ENCODE data around the gene DHX32.
"Not testable (repeated sequence)": the region's sequence is repeated elsewhere in the genome, so short reads cannot be mapped to it uniquely, and the experiment has no call there.

The DHX32 gene

DNA sequence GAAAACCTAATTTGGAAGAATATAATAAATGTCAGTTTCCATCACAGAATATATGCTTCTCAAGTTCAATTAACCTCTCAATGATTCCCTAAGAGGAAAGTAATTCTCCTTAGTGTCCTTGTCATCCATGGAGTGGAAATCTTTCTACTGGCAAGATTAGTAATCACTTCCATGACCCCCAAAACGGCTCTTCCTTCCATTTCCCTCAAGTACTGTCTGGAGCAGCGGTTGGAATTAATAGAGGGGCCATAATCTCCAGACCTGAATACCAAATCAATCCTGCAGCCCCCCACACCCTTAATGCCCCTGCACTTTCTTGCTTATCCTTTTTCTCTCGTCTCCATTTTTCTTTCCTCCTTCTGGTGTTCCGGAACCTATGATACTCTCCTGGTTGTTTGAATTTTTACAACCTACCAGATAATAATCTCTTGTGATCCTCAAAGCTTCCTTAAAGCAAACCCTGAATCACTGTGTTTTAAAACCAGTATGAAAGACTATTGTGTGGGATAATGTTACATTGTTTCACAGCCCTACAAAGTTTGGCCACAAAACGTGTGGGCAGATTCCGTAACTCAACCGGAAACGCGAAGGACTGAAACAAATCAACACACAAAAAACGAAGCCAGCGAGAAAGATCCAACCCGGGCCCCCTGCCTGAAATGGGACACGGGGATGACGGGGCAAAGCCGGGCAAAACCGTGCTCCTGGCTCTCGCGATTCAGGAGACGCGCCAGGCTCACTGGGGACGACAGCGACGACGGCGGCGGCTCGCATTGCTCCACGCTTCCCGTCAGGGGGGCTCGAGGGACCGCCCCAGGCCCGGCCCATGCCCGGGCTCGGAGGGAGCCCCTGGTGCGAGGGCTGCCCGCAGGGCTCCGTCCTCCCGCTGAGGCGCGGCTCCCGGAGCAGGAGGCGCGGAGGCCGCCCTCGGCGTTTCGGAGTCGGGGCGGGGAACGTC is 14.3 kb upstream of the DHX32 start:
- DNase-seq (ENCODE audit: low spot score) = peak; percentile 48

DNA sequence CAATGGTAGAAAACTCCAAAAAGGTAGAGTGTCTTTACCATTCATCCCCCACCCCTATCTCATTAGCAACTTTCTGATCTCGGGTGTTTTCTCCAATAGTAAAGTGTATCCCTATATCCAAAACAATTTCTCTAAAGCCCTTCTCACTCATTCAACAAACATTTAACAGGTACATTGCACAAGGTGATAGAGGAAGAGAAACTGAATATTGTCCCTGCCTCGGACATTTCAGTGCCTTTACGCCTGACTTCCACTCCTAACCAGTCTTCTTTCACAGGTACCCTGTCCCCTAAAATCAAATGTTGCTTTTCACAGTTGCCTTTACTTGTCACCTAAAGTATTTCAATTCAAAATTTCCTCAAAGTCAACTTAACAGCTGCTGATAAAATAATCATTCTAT is 13.1 kb upstream of the DHX32 start:
- not testable (repeated sequence) for DNase-seq (ENCODE audit: low spot score)

DNA sequence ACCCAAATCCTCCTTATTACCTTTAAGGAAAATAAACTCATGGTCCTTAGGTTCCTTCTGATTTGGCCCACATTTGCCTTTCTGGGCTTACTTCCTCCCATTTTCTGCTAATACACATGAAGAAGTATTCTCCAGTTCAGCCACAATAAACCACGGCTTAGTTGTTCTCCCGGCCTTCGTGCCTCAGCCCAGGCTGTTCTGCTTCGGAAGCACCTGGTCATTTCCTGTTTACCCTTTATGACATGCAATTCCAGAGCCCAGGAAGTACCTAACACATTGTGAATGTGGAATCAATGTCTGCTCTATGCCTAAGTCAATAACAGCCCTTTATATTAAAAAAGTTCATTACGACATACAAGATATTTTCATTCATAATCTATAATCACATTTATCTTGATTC is 11.3 kb upstream of the DHX32 start:
- not testable (repeated sequence) for DNase-seq (ENCODE audit: low spot score)

GRCh38 chr10:125889441-125889840 is 8.3 kb upstream of the DHX32 start:
- DNase-seq (ENCODE audit: low spot score) = not testable (repeated sequence)

GRCh38 chr10:125886914-125887512 is 5.9 kb upstream of the DHX32 start:
- DNase-seq (ENCODE audit: low spot score) = no peak

GRCh38 chr10:125883211-125883610 is 2.1 kb upstream of the DHX32 start:
- no peak for DNase-seq (ENCODE audit: low spot score)

DNA sequence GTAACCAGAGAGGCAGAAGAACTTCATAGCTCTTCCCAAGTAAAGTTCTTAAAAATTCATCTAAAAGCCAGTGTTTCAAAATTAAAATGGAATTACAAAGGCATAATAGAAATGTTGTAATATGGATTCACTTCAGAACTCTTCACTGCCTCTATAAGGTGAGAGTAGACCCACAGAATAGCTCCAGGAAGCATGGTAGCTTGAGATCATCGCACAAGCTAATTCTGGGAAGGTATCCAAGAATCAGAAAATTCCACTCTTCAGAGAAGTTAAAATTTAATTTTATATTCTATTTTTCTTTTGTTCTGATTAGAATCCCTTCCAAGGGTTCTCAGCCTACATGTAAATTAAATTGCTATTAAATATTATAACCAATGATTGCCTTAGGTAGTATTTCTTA is 1.5 kb upstream of the DHX32 start:
- no peak for DNase-seq (ENCODE audit: low spot score)

- no peak for DNase-seq (ENCODE audit: low spot score)
Measured at GRCh38 chr10:125880719-125881118, 373 bp downstream of the DHX32 start.

DNA sequence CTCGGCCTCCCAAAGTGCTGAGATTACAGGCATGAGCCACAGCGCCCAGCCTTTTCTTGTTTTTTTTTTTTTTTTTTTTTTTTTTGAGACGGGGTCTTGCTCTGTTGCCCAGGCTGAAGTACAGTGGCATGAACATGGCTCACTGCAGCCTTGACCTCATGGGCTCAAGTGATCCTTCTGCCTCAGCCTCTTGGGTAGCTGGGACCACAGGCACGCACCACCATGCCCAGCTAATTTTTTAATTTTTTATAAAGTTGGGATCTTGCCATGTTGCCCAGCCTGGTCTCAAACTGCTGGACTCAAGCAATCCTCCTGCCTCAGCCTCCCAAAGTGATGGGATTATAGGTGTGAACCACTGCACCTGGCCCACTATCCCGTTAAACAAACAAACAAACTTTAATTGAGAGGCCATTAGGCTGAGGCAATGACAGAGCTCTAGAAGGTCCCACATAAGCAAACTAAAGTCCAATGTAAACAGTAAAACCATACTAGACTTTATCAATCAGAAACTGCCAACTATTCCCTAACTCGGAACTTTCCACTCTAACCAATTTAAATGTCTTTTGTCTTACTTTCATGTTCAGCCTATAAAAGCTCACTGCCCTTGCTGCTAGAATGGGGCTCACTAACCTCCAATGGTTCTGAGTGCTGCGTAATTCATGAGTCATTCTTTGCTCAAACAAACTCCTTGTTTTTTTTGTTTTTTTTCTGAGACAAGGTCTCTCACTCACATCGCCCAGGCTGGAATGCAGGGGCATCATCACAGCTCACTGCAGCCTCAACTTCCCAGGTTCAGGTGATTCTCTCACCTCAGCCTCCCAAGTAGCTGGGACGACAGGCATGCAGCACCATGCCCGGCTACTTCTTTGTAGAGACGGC is 1.9 kb downstream of the DHX32 start:
- DNase-seq (ENCODE audit: low spot score) = no peak

DNA sequence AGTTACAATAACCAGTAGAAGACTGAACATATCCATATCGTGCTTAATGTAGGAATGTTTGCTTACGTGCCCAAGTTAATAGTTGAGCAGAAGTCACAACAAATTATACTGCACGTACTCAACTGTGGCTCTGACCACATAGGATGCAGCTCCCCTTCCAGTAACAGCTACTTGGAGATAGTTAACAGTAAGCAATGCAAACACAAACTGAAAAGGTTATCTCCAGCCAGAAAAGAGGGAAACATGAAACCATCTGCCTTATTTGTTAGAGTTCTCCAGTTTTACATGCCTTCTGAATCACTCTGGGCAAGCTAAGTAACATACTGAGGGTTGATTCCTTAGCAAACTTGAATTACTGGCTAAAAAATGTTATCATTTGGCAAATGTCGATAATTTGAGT is 9.8 kb downstream of the DHX32 start:
- no peak for DNase-seq (ENCODE audit: low spot score)

DNA sequence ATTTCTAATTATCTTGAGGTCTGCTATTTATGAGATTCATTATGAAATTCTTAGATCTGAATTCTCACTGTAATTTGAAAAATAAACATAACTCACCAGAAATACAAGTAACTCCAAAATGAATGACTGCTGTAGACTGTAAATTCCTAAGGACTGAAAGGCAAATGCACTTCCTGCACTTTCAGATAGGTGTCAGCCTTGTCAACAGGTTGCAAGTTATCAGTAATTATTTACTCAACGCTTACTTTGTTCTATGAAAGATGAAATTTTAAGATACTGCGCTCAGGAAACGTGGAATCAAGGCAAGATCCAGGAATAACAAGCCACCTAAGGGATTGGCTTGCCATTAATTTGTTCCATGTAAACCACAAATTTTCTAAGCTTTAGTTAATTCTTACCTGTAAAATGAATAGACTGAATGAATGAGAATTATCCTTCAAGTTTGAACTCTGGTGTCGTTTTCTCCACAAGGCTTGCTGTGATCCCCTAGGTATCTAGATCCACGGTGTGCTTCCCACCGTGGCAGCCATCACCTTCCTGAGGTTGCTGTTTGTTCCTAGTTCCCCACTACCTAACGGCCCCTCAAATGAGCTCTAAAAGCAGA is 12.6 kb downstream of the DHX32 start:
- DNase-seq (ENCODE audit: low spot score) = no peak

- no peak for DNase-seq (ENCODE audit: low spot score)
Measured at GRCh38 chr10:125866421-125867029, 14.6 kb downstream of the DHX32 start.

GRCh38 chr10:125865120-125865519 is 16.0 kb downstream of the DHX32 start:
- no peak for DNase-seq (ENCODE audit: low spot score)

- no peak for DNase-seq (ENCODE audit: low spot score)
Measured at GRCh38 chr10:125859128-125859817, 21.8 kb downstream of the DHX32 start.

GRCh38 chr10:125857185-125857760 is 23.8 kb downstream of the DHX32 start:
- no peak for DNase-seq (ENCODE audit: low spot score)

GRCh38 chr10:125852487-125852886 is 28.6 kb downstream of the DHX32 start:
- DNase-seq (ENCODE audit: low spot score) = no peak

- no peak for DNase-seq (ENCODE audit: low spot score)
Measured at GRCh38 chr10:125850766-125851731, 30.0 kb downstream of the DHX32 start.

- no peak for DNase-seq (ENCODE audit: low spot score)
Measured at GRCh38 chr10:125849448-125849847, 31.6 kb downstream of the DHX32 start.

DNA sequence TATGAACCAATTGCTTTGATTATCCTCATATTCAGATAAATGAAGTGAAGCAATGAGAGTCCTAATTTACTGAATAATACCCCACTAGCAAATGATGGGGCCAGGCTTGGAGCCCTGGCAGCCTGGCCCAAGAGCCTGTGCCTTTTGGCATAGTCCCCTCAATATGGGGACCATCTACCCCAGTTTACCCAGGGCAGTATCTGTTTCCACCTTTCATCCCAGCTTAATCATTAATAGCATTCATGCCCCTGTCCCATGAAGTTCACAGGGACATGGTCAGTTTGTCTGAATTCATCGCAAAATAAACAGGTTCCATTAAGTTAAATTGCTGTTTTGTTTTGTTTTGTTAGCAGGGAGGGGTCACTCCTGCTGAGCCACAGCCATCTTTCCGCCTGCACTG is 32.2 kb downstream of the DHX32 start:
- no peak for DNase-seq (ENCODE audit: low spot score)
